Stimulated activated CD4-positive, alpha-beta T cell treated with anti-CD3 and anti-CD28 coated beads, Interleukin-12 subunit alpha, Interleukin-12 subunit beta, amount 100 ng/mL, for 48 hours (primary cell): ENCODE measurements around the gene RIMBP2.

ENCODE experiments used
- DNase-seq, 3 donors: peaks; one replicate each; pipeline ENCODE4 v3.0.0-alpha.2; 2020; ENCODE audit warnings: low read depth in 2 of 3, low spot score in 1 of 3

RIMBP2 gene

DNA sequence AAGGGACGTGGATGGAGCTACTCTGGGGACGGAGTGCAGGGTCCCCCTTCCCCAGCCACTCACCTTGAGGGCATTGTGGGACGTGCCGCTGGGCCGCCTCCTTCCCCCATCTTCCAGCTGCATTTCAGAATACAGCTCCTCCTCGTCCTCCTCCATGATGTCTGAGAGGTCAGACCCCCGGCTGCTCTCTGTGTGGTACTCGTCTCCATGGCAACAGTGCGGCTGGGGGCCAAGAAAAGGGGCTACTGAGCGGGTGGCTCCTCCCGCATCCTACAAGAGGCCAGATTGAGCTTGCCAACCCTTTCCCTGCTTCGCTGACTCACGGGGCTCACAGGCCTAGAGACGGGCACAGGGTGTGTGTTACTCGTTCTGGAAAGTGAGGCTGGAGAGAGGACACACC, 288.0 kb downstream of the RIMBP2 start:
- no peak for DNase-seq

DNA sequence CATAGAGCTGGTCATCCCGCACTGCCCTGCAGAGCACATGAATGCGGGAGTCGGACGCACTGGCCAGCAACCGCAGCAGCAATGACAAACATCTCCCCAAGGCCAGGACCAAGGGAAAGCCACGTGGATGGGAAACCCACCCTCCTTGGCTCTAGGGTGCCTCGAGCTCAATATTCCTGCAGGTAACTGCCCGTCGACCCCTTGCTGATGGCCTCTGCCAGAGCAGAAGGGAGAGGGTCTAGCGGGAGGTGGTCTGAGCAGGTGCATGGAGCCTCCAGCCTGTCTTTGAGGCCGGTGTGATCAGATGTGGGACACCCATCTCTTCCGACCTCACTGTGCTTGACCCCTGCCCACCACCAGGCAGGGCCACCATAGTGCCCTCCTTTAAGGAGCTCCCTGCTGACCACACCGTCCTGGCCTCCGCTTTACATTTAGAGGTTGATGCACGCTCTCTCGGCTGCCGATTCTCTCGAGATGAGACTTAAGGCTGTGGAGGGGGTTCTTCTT, 288.7 kb downstream of the RIMBP2 start:
- no peak for DNase-seq

DNA sequence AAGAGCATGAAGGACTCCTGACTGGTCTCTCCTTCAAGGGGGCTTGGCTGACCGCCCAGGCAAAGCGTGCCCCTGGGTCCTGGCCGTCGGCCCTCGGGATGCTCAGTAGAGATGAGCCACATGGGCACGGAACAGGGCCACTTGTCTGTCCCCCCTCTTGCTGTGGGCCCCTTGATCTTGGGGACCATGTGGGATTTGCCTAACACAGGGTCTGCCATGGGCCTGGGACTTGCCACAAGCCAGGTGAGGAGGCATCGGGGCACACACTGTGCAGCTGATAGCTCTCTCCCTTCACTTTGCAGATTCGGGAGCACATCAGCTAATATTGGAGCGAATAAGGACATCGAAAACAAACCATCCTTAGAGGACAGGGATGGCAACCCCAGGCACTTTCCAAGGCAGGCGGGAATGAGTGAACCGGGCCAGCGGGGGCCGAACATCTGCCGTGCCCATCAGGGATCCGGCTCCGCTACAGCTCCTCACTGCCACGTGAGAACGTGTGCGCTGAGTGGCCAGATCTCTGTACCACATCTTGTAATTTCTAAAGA, 290.3 kb downstream of the RIMBP2 start:
- DNase-seq: no peak

DNA sequence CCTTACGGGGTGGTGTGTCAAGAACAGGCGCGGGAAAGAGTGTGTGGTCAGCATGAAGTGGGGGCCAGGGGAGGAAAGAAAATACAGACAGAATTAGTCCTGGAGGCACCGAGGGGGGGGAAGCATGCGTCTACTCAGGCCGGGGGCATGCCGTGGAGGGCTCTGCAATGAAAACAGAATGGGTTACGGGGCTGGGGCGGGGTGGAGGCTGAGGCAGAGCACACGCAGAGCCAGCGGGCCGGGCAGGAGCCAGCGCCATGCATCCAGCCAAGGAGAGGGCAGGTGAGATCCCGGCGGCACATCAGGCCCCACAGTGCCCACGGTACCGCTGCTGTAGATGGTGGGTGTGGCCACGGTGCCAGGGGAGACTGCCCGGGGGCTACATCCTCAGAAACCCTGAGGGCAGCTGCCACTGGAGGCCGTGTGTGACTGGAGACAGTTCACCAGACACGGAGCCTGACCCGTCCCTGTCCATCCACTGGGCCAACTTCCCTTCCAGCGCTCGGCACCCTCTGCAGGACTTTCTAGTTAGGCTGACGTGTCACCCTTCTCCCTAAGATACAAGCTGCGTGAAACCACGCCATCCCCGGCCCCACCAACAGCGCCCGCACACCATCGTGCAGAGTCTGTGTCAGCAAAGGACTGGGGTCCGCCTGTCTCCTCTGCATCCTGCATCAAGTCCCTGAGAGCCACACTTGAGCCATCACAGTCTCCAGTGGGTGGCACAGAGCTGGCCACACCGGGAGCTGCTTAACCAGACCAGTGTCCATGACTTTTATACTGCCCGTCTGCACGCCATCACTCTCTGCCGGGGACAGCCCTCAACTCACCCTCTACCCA, 291.0 kb downstream of the RIMBP2 start:
- DNase-seq: no peak

DNA sequence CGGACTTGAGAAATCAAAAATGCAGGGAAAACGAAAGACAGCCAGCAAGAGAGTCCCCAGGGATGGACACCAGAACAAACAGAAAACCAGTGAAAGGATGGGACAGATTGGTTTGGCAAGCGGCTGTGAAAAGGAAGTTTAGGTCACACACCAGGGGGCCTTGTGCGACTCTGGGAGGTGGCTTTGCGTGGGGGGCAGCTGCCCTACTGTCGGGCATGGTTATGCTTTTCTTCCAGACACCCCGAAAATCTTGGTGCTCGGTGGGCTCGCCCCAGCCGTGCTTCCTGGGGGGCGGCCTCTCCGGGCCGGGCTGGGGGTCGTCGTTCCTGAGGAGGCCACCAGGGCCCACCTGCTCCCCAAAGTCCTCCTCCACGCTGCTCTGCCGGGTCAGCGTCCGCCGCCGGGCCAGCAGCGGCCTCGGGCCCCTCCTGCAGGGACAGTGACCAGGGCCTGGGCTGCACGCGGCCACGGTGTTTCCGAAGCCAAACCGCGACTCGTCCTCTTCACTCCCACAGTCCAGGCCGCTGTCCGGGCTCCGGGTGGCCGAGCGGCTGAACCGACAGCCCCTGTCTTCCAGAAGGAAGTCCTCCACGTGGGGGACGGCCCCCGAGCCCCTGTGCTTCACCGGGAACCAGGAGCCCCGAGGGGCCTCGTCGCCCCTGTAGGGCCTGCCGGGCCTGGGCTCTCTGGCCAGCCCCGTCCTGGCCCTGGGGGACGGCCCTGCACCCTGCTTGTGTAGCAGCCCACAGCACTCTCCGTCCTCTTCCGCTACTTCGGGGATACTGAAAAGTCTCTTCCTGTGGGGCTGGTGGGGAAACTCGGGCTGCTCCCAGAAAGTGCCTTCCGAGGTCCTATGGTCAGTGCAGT, 291.9 kb downstream of the RIMBP2 start:
- no peak for DNase-seq

DNA sequence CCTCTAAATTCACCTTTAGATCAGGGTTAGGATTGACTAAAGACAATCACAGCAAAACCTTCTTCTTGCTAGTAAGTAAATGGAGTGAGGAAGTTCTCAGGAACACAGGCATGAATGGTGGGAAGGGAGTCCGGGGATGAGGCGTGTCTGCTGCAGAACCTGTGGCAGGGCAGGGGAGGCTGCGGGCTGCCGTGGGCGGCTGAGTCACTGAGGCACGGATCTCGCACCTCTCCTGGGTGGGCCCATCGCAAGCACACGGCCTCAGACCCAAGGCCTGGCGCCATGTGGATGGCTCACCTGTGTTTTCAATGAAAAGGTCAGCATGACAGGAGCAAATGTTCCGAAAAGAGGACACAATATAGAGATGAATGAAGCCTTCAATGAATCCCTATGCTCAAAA, 293.0 kb downstream of the RIMBP2 start:
- no peak for DNase-seq

DNA sequence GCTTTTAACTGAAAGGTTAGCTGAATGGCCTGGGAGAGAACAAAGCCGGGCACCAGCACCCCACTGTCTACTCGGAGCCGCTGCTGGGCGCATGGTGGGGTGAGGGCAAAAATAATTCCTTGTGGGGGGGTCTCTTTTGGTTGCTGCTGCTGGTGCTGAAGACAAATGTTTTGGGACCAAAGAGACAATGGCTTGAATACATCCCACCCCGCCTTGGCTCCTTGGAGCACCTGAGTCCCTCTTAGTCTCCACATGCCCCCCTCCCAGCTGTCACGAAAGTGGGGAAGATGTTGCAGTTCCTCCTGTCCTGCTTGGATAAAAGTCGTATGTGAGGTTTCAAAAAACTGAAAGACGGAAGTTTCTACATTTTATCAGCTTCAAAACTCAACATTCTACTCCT, 293.4 kb downstream of the RIMBP2 start:
- DNase-seq: no peak

DNA sequence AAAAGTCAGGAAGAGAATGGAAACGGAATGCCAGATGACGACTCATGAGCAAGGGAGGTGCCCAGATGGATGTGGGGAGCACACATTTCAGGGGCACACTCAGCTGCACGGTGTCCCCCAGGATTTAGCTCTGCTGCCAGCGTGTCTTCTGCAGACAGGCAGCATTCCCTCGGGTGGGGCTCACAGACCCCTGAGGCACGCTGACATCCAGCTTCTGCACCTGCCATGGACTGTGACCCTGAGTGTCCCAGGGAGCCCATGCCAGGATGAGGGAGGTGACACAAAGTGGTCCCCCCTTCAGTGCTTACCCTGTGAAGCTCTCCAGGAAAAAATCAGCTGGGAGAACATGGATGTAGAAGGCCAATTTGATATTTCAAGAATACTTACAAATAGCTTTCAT, 294.2 kb downstream of the RIMBP2 start:
- no peak for DNase-seq

DNA sequence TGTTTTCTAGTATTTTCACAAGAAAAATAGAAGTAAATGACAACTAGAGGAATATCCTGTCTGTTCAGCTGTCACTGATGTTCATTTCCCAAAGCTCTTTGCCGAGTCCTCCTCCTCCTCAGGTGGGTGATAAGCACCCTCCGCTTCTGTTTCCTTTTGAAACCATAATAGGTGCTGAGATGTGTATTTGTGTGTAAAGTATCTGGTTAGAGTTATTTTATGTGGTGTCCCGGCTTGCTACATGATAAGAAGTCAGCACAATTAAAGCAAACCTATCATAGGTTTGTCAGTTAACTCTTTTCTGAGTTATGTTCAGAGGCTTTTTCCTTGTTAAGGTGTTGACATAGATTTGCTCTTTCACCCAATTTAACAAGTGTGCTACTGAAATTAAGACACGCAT, 296.0 kb downstream of the RIMBP2 start:
- no peak for DNase-seq

DNA sequence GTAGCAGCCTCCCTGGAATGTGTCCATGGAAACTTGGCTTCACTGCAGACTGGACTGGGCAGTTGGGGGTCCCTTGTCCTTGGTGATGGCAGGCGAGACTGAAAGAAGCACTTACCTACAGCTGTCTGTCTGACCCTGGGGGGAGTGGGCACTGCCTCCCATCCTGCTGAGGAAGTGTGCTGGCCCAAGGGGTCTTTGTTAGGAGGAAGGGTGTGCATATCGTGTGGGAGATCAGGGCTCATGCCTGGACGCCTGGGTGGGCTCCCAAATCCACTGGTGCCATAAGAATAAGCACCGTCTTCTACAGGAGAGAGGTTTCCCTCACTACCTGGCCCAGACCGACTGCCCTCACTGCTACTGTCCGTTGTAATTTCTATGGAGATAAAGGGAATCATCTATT, 297.0 kb downstream of the RIMBP2 start:
- DNase-seq: no peak

DNA sequence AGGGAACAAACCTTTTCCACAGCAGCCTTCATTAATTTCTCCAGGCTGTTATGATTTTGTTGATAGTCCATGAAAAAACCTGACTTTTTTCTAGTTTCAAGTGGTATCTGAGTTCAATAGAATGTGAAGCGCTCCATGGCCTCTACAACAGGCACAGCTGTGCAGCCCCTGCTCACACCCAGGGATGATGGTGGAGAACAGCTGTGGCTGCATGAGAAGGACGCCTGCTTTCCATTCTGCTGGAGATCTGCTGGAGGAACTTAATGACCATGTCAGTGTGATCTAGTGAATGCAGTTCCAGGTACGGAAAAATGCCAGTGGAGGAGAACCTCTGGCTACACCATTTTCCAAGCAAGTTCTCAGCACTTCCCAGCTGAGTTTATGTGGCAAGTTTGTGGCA, 297.8 kb downstream of the RIMBP2 start:
- no peak for DNase-seq

DNA sequence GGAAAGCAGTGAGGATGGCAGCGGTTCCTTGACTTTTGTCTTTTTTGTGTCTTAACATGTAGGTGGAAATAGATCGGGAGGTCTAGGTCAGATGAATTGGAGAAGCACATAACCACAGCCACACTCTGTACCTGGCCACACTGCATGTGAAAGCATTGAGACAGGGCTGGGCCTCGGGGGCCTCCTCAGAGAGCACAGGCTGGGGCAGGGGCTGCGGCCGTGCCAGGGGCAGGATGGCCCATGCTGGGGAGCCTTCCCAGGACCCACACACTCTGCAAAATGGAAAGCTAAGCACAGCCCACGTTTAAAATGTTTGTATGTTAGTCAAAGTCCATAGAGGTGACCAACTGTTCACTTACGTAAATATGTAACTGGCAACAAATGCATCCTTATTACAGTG, 301.7 kb downstream of the RIMBP2 start:
- DNase-seq: no peak

DNA sequence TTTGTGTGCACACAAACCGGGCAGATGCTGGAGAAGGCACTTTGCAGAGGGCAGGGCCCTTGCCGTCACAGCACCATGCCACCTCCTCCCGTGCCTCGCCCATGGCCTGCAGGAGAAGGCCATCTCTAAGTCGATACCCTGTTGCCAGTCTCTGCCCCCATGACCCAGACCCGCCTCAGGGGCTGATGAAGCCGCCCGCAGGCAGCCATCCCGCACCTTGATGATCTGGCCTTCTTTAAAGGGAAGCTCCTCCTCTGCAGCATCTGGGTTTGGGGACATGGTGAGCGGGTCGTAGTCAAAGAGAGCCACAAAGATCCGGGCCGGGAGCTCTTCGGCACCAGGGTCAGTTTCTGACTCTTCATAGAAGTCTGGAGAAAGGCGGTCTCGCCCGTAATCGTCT, 302.2 kb downstream of the RIMBP2 start:
- no peak for DNase-seq

DNA sequence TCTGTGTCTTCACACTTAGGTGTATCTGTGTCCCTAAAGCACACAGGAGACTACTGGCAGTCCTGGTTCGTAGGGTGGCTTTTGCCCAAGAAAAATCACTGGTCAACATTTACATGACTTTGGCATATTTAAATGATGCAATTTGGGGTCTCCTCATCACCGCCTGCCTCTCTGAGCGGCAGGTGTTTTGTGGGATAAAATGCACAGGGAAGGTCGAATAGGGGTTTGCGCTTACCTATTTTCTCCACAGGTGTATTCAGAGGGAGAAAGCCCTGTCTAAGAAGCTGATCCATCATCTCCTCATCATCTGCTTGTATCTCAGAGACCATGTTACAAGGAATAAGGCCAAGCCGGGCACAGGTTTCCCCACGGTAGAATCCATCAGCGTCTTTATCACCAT, 303.7 kb downstream of the RIMBP2 start:
- DNase-seq: no peak

DNA sequence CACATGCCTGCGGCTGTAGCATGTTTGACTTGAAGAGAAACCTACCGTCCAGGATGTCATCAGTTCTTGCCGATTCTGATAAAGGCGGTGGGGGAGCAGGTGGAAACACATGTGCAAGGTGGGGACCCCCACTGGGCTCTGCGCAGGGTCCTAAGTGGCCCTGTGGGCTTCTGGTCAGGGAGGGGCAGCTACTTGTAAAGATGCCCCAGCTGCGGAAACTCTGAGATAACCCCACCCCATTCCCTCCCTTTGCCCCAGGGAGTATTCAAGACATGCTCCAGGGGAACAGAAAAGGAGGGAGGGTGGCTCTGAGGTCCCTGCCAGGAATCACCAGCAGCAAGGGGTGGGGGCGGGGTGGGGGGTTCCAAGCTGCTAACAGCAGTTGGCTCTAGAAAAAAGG, 310.8 kb downstream of the RIMBP2 start:
- DNase-seq: no peak

DNA sequence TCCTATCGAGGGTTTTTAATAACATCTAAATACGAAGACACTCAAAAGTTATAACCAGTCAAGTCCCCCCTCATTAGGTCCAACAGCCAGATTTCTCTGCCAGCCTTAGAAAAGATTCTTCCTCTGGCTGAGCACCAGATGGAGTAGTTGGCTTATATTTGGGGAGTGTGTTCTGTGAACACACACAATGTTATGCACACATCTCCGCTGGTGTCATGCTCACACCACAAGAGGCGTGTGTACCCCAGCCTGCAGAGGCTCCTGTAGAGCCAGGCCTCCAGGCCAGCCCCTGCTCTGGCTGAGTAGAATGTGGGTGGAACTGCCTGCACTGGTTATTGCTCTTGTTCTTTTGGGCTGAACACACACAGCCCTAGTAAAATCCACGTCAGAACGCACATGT, 314.4 kb downstream of the RIMBP2 start:
- DNase-seq: no peak

DNA sequence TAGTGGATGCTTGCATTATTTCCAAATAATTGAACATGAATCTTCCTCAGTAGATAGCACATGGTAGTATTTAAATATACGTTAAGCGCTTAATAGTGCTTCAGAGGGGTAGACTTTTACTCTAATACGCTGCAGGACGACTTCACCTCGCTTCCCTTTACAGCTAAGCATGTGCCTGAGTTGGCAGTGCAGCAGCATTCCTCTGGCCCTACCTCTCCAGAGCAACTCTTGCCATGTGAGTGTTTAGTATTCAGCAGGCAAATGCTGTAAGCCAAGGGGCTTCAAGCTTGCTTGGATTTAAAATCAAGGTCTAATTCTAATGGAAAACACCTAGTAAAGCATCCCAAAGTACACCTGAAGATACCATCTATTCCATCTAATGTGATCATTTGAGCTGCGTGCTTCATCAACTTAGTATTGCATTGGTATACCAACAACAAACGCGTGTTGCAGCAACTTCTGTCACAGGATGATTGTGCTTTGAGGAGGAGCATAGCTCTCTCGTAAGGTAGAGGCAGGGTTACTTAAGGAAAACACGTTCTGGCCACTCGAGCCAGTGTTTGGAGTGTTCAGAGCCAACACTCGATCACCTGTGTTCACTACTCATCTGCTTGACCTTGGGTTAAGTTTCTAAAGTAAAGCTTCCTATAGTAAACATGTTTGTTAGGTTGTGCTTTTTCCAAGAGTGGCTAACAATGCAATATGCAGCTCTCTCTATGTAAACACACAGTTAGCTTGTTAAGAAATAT, 317.8 kb downstream of the RIMBP2 start:
- DNase-seq: no peak

DNA sequence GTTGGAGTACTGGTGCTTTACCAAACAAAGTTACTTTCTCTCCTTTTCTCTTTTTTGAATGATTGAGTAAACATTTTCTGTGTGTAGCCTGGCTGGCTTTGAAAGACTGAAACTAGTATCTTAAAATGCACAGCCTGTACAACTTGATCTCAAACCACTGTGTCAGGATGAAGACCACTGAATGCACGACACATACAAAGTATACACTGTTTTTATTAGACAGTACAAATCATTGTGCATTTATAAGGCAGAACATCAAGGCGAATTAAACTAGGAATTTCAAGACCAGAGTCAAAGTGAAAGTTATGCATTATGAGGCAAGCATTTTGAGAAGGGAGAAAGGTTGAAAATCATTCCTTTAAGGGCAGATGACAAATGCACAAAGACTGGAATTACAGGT, 319.4 kb downstream of the RIMBP2 start:
- no peak for DNase-seq

DNA sequence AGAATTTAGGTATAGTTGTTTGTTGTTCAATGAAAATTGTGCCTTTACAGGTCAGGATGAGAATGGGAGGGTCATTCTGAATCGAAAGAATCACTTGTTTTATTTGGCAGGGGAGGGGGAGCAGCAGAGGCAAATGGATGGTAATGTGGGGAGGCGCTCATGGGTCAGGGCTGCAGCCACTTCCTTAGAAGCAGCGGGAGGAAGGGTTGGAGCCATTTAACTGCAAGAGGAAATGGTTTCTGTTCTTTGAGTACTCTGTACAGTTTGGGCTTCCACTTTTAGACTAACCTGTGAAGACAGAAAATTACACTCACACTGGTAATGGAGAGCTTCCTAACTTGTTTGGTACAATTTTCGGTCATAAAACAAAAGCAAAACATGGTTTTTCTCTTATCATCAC, 321.2 kb downstream of the RIMBP2 start:
- no peak for DNase-seq

DNA sequence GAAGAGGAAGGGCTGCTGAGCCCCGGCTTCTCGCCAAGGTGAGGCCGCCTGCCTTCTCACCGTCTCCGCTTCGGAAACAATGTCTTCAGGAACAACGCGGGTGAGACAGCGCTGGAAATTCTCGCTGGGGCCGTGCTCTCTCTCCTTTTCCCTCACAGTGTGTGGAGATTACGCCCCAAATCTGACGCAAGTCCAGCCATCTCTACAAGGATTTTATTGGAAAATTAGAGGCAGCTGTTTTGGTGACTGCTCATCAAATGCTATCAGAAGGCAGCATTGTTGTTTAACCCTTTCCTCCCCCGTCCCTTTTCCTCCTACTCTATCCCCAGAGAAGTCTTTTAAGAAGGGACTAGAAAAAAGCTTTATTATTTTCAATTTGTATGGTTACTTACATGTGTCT, 324.9 kb downstream of the RIMBP2 start:
- no peak for DNase-seq

DNA sequence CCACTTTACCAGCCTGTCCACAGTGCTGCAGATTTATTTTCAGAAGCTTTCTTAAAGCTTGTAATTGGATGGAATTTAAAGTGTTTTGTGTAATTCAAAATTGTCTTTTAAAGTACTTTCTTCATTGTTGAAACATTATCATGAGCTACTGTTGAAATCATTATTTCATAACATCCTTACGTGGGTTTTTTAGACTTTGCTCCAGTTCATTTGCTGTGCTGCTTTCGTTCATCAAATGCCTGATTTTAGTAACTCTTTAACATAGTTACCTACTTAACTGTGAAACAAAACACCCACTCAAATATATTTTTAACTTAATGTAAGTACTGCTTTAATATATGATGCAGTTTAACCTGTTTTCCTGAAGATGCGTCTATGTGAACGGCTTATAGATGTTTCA, 330.9 kb downstream of the RIMBP2 start:
- no peak for DNase-seq
